HEK293 (cell line): ENCODE results near the gene CTSE.
A peak's percentile ranks its signal among the peaks of the same experiment; 100 is the strongest.

Experiments
- BCL11A ChIP-seq: fragments of 450-650 bp; formaldehyde crosslinking; IDR thresholded peaks from 2 replicates; pipeline ENCODE4 v1.5.1; 2016; ENCODE audit warnings: low read depth, missing biosample characterization, missing genetic modification characterization
- MYNN ChIP-seq: fragments of 450-650 bp; formaldehyde crosslinking; IDR thresholded peaks from 2 replicates; pipeline ENCODE4 v1.5.1; 2016; ENCODE audit warnings: missing biosample characterization, missing genetic modification characterization, borderline replicate concordance
- PATZ1 ChIP-seq: fragments of 450-650 bp; formaldehyde crosslinking; IDR thresholded peaks from 2 replicates; pipeline ENCODE4 v1.5.1; 2016; ENCODE audit warnings: missing biosample characterization, missing genetic modification characterization
- SALL2 ChIP-seq: fragments of 450-650 bp; formaldehyde crosslinking; IDR thresholded peaks from 2 replicates; pipeline ENCODE4 v1.5.0; 2017; ENCODE audit warnings: missing biosample characterization, mild to moderate bottlenecking, missing genetic modification characterization, borderline replicate concordance
- WT1 ChIP-seq: fragments of 450-650 bp; formaldehyde crosslinking; IDR thresholded peaks from 2 replicates; pipeline ENCODE4 v1.5.1; 2016; ENCODE audit warnings: missing biosample characterization, missing genetic modification characterization
- ZNF157 ChIP-seq: fragments of 450-650 bp; formaldehyde crosslinking; IDR thresholded peaks from 2 replicates; pipeline ENCODE4 v1.5.1; 2016; ENCODE audit warnings: missing biosample characterization, missing genetic modification characterization
- ZNF18 ChIP-seq: fragments of 450-650 bp; formaldehyde crosslinking; IDR thresholded peaks from 2 replicates; pipeline ENCODE4 v1.5.1; 2016; ENCODE audit warnings: missing biosample characterization, missing genetic modification characterization
- ZNF2 ChIP-seq: fragments of 450-650 bp; formaldehyde crosslinking; IDR thresholded peaks from 2 replicates; pipeline ENCODE4 v1.5.1; 2016; ENCODE audit warnings: missing biosample characterization, missing genetic modification characterization
- ZNF211 ChIP-seq: fragments of 450-650 bp; formaldehyde crosslinking; IDR thresholded peaks from 2 replicates; pipeline ENCODE4 v1.5.1; 2016; ENCODE audit warnings: low read depth, missing biosample characterization, missing genetic modification characterization
- ZNF266 ChIP-seq: fragments of 450-650 bp; formaldehyde crosslinking; IDR thresholded peaks from 2 replicates; pipeline ENCODE4 v1.5.1; 2016; ENCODE audit warnings: missing biosample characterization, missing genetic modification characterization, low read depth
- ZNF391 ChIP-seq: fragments of 450-650 bp; formaldehyde crosslinking; IDR thresholded peaks from 2 replicates; pipeline ENCODE4 v1.5.1; 2016; ENCODE audit warnings: low read depth, missing biosample characterization, missing genetic modification characterization, borderline replicate concordance
- ZNF473 ChIP-seq: fragments of 450-650 bp; formaldehyde crosslinking; IDR thresholded peaks from 2 replicates; pipeline ENCODE4 v1.5.1; 2017; ENCODE audit warnings: missing biosample characterization, missing genetic modification characterization
- ZNF501 ChIP-seq: fragments of 450-650 bp; formaldehyde crosslinking; IDR thresholded peaks from 2 replicates; pipeline ENCODE4 v1.5.1; 2016; ENCODE audit warnings: missing biosample characterization, missing genetic modification characterization
- ZNF621 ChIP-seq: fragments of 450-650 bp; formaldehyde crosslinking; IDR thresholded peaks from 2 replicates; pipeline ENCODE4 v1.5.1; 2017; ENCODE audit warnings: missing biosample characterization, missing genetic modification characterization
- ZNF626 ChIP-seq: fragments of 450-650 bp; sonication (Bioruptor Pico); formaldehyde crosslinking; IDR thresholded peaks from 2 replicates; pipeline ENCODE4 v1.5.1; 2018; ENCODE audit warnings: missing biosample characterization, missing genetic modification characterization, inconsistent platforms
- ZNF639 ChIP-seq: fragments of 450-650 bp; formaldehyde crosslinking; IDR thresholded peaks from 2 replicates; pipeline ENCODE4 v1.5.1; 2016; ENCODE audit warnings: missing biosample characterization, missing genetic modification characterization
- ZNF701 ChIP-seq: fragments of 450-650 bp; formaldehyde crosslinking; IDR thresholded peaks from 2 replicates; pipeline ENCODE4 v1.5.1; 2016; ENCODE audit warnings: missing biosample characterization, missing genetic modification characterization
- ZNF776 ChIP-seq: fragments of 450-650 bp; formaldehyde crosslinking; IDR thresholded peaks from 2 replicates; pipeline ENCODE4 v1.5.0; 2017; ENCODE audit warnings: missing biosample characterization, missing genetic modification characterization, borderline replicate concordance
- ZSCAN18 ChIP-seq: fragments of 450-650 bp; formaldehyde crosslinking; IDR thresholded peaks from 2 replicates; pipeline ENCODE4 v1.5.1; 2016; ENCODE audit warnings: missing biosample characterization, missing genetic modification characterization
- ZXDB ChIP-seq: fragments of 450-650 bp; formaldehyde crosslinking; IDR thresholded peaks from 2 replicates; pipeline ENCODE4 v1.5.1; 2016; ENCODE audit warnings: missing biosample characterization, missing genetic modification characterization
- TF ChIP-seq, protein P1 (sequence below): fragments of 450-650 bp; formaldehyde crosslinking; IDR thresholded peaks from 2 replicates; pipeline ENCODE4 v1.5.1; 2016; ENCODE audit warnings: missing biosample characterization, missing genetic modification characterization
- TF ChIP-seq, protein P2 (sequence below): fragments of 450-650 bp; formaldehyde crosslinking; IDR thresholded peaks from 2 replicates; pipeline ENCODE4 v1.5.0; 2017; ENCODE audit warnings: missing biosample characterization, missing genetic modification characterization, borderline replicate concordance
- TF ChIP-seq, protein P3 (sequence below): fragments of 450-650 bp; IDR thresholded peaks from 2 replicates; pipeline ENCODE4 v1.5.1; 2018; ENCODE audit warnings: missing biosample characterization, mild to moderate bottlenecking, missing genetic modification characterization
- TF ChIP-seq, protein P4 (sequence below): fragments of 450-650 bp; formaldehyde crosslinking; optimal IDR thresholded peaks from 2 replicates; pipeline ENCODE3; 2016; ENCODE audit warnings: missing biosample characterization, mild to moderate bottlenecking, missing genetic modification characterization

CTSE gene

DNA sequence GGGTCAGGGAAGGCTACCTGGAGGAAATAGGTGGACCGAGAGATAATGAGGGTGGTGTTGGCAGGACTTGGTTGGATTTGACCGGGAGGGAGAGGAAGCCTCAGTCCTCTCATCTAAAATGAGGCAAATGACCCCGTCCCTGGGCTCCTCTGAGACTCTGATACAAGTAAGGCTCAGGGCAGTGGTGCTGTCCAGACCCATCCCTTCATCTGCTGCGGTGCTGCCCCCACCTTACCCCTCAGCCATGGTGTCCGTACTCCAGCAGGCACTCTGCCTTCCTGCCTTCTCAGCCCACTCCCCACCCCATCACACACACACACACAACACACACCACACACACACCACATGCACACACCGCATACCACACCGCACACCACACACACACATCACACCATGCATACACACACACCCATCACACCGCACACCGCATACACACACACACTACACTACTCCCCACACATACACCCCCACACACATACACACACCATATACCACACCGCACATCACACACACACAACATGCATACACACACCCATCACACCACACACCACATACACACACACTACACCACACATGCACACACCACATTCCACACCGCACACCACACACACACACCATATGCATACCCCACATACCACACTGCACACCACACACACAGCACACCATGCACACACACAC is 51.1 kb downstream of the CTSE start (continued):
- 0 out of 2 replicates have a peak, but pooled peaks have one; percentile 24 for TF ChIP-seq ZNF157
- TF ChIP-seq, protein P1, sequence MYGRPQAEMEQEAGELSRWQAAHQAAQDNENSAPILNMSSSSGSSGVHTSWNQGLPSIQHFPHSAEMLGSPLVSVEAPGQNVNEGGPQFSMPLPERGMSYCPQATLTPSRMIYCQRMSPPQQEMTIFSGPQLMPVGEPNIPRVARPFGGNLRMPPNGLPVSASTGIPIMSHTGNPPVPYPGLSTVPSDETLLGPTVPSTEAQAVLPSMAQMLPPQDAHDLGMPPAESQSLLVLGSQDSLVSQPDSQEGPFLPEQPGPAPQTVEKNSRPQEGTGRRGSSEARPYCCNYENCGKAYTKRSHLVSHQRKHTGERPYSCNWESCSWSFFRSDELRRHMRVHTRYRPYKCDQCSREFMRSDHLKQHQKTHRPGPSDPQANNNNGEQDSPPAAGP: 0 out of 2 replicates have a peak, but pooled peaks have one; percentile 34
- peak; percentile 60; the same call in 1 of the 2 replicates for TF ChIP-seq ZNF391 (tag by site-specific recombination)
- TF ChIP-seq ZNF776 (tag by site-specific recombination): peak; percentile 67; the same call in 1 of the 2 replicates
- TF ChIP-seq ZNF211 (tag by site-specific recombination): peak; percentile 64; the same call in 1 of the 2 replicates
- peak; percentile 83; the same call in 1 of the 2 replicates for TF ChIP-seq ZNF473 (tag by site-specific recombination)
- TF ChIP-seq ZXDB: no peak
- peak; percentile 33; the same call in 1 of the 2 replicates for TF ChIP-seq WT1 (tag by site-specific recombination)
- TF ChIP-seq MYNN (tag by site-specific recombination): no peak
- TF ChIP-seq ZNF2 (tag by site-specific recombination): peak; percentile 52; the same call in 1 of the 2 replicates
- no peak for TF ChIP-seq ZNF701 (tag by site-specific recombination)
- peak; percentile 51 for TF ChIP-seq PATZ1
- TF ChIP-seq ZNF18 (tag by site-specific recombination): peak; percentile 82; the same call in 1 of the 2 replicates
- no peak for TF ChIP-seq ZNF626
- TF ChIP-seq BCL11A: no peak
- TF ChIP-seq ZSCAN18: 0 out of 2 replicates have a peak, but pooled peaks have one; percentile 2
- TF ChIP-seq ZNF639 (tag by site-specific recombination): 0 out of 2 replicates have a peak, but pooled peaks have one; percentile 39
- TF ChIP-seq, protein P2, sequence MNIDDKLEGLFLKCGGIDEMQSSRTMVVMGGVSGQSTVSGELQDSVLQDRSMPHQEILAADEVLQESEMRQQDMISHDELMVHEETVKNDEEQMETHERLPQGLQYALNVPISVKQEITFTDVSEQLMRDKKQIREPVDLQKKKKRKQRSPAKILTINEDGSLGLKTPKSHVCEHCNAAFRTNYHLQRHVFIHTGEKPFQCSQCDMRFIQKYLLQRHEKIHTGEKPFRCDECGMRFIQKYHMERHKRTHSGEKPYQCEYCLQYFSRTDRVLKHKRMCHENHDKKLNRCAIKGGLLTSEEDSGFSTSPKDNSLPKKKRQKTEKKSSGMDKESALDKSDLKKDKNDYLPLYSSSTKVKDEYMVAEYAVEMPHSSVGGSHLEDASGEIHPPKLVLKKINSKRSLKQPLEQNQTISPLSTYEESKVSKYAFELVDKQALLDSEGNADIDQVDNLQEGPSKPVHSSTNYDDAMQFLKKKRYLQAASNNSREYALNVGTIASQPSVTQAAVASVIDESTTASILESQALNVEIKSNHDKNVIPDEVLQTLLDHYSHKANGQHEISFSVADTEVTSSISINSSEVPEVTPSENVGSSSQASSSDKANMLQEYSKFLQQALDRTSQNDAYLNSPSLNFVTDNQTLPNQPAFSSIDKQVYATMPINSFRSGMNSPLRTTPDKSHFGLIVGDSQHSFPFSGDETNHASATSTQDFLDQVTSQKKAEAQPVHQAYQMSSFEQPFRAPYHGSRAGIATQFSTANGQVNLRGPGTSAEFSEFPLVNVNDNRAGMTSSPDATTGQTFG (tag by site-specific recombination): peak; percentile 40; the same call in 1 of the 2 replicates
- TF ChIP-seq ZNF266 (tag by site-specific recombination): 0 out of 2 replicates have a peak, but pooled peaks have one; percentile 13
- TF ChIP-seq, protein P3, sequence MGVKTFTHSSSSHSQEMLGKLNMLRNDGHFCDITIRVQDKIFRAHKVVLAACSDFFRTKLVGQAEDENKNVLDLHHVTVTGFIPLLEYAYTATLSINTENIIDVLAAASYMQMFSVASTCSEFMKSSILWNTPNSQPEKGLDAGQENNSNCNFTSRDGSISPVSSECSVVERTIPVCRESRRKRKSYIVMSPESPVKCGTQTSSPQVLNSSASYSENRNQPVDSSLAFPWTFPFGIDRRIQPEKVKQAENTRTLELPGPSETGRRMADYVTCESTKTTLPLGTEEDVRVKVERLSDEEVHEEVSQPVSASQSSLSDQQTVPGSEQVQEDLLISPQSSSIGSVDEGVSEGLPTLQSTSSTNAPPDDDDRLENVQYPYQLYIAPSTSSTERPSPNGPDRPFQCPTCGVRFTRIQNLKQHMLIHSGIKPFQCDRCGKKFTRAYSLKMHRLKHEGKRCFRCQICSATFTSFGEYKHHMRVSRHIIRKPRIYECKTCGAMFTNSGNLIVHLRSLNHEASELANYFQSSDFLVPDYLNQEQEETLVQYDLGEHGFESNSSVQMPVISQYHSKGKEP (tag by site-specific recombination): no peak
- TF ChIP-seq, protein P4, sequence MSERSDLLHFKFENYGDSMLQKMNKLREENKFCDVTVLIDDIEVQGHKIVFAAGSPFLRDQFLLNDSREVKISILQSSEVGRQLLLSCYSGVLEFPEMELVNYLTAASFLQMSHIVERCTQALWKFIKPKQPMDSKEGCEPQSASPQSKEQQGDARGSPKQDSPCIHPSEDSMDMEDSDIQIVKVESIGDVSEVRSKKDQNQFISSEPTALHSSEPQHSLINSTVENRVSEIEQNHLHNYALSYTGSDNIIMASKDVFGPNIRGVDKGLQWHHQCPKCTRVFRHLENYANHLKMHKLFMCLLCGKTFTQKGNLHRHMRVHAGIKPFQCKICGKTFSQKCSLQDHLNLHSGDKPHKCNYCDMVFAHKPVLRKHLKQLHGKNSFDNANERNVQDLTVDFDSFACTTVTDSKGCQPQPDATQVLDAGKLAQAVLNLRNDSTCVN (tag by site-specific recombination): peak; percentile 14
- TF ChIP-seq SALL2 (tag by site-specific recombination): peak; percentile 72; the same call in 1 of the 2 replicates
- TF ChIP-seq ZNF501 (tag by site-specific recombination): 0 out of 2 replicates have a peak, but pooled peaks have one; percentile 41
- 0 out of 2 replicates have a peak, but pooled peaks have one; percentile 32 for TF ChIP-seq ZNF621 (tag by site-specific recombination)
